Heart left ventricle (tissue), 16 donors: Measurements from ENCODE around the gene PTPRD. TPM values are rescaled to one million over a fixed set of nuclear protein-coding genes. Genes with fewer than 3 reads are reported as not detected.

Experiments used
- ATAC-seq, 4 donors: fragments of 200-7000 bp; cut with Tn5 transposase; one replicate each; pipeline ENCODE4 v1.9.1; 2020 to 2022; ENCODE audit warnings: moderate library complexity in 4 of 4, mild to moderate bottlenecking in 3 of 4, moderate number of reproducible peaks in 1 of 4
- DNase-seq, 5 donors: peaks; one replicate each; pipeline ENCODE4 v3.0.0-alpha.2; 2020
- H3K27ac ChIP-seq, 12 donors: fragments of 200-600 bp; sonication (generic) in 4 of 12; one replicate each; pipeline versions ENCODE4 v1.5.0 to v1.8.0; 2016 to 2022; ENCODE audit warnings: mild to moderate bottlenecking in 2 of 12
- H3K27me3 ChIP-seq, 9 donors: fragments of 200-600 bp; sonication (generic) in 2 of 9; one replicate each; pipeline versions ENCODE4 v1.5.1 to v1.8.0; 2016 to 2022; ENCODE audit warnings: mild to moderate bottlenecking in 3 of 9
- H3K36me3 ChIP-seq, 9 donors: fragments of 200-600 bp; sonication (generic) in 2 of 9; one replicate each; pipeline versions ENCODE4 v1.5.0 to v1.8.0; 2018 to 2022; ENCODE audit warnings: mild to moderate bottlenecking in 2 of 9
- H3K4me1 ChIP-seq, 12 donors: fragments of 200-600 bp; sonication (generic) in 4 of 12; one replicate each; pipeline versions ENCODE4 v1.5.0 to v1.8.0; 2016 to 2022; ENCODE audit warnings: mild to moderate bottlenecking in 3 of 12
- H3K4me3 ChIP-seq, 12 donors: fragments of 200-600 bp; sonication (generic) in 4 of 12; one replicate each; pipeline versions ENCODE4 v1.5.0 to v1.8.0; 2017 to 2022; ENCODE audit warnings: mild to moderate bottlenecking in 9 of 12, moderate library complexity in 4 of 12
- H3K9me3 ChIP-seq, 12 donors: fragments of 200-600 bp; sonication (generic) in 4 of 12; one replicate each; pipeline versions ENCODE4 v1.5.0 to v1.8.0; 2016 to 2022; ENCODE audit warnings: mild to moderate bottlenecking in 1 of 12
- POLR2A ChIP-seq, 2 donors: fragments of 450-650 bp; IDR thresholded peaks; one replicate each; pipeline ENCODE4 v1.6.1; 2017; ENCODE audit warnings: antibody characterized with exemption in 2 of 2, mild to moderate bottlenecking in 2 of 2, moderate library complexity in 2 of 2
- WGBS, 4 donors: extraction: QIAGEN DNeasy Blood & Tissue Kit in 2 of 4; methylation state at CpG; one replicate each; pipeline versions ENCODE4 v1.1.5 to v1.1.7; 2013 to 2018; 5-methylcytosine and 5-hydroxymethylcytosine counted together
- intact Hi-C, 10 donors: fragments of 100-400 bp; cut with DNase I; formaldehyde crosslinking; loops; one replicate each; pipeline versions ENCODE4 v1.11.1 to v1.14.2; 2022
- polyA plus RNA-seq, 2 donors: library from polyadenylated mRNA; stranded (reverse); fragments of 200-250 nt; gene quantifications; one replicate each; pipeline ENCODE4 v1.2.3, GENCODE V29; 2013
- total RNA-seq, 9 donors: library from RNA; depleted of rRNA in 2 of 9; stranded (reverse); fragments of >200 nt in 2 of 9; fragmentation: NEBNext Ultra II Directional in 3 of 9; extraction: Animal tissue kit (Norgen Biotek cat#: 25700) in 3 of 9; gene quantifications; one replicate each; pipeline versions ENCODE4 v1.1.0 to v1.2.4, GENCODE V29; 2016 to 2023
- TF ChIP-seq, protein P1 (sequence below), 12 donors: fragments of 200-600 bp; sonication (generic) in 4 of 12; IDR thresholded peaks; one replicate each; pipeline versions ENCODE4 v1.5.0 to v1.8.0; 2018 to 2022; ENCODE audit warnings: antibody characterized with exemption in 12 of 12, mild to moderate bottlenecking in 5 of 12
- donor health status: ischemic (EF 13 %, LVEDD 7.1; RV severe dilation, severe dysfunction).
- donor health status: healthy with polysubstance abuse.
- donor health status: DM: no; HTN: yes; CAD: no.
- donor health status: DM: no; HTN: no; CAD: no.
- donor health status: ischemic (EF 25% LVEDD 6.9; RV normal size, moderate dysfunction).
- donor health status: ischemic (EF 25% LVEDD 5.7; RV mildly dilated, moderate dysfunction).
- donor health status: healthy.
- donor health status: DM: yes; HTN: yes; CAD: no.
- donor health status: ischemic (EF 35%, LVEDD 5.7; RV mildly dilated, moderate dysfunction).
- donor health status: nonischemic (EF 11% LVEDD 7.7; RV severe dilation, severe dysfunction).
- donor health status: DM: yes; HTN: yes; CAD: no.
- donor health status: PGD.
- donor health status: ischemic (EF 29% LVEDD 5.4; RV normal size, mild dysfunction).
- donor health status: nonischemic (EF 23%, LVEDD 6.1; RV moderate dilation, normal function).

The PTPRD gene
- total and polyA plus RNA-seq, 11 donors = 1.4 to 25.3 (median 15.1) TPM

DNA sequence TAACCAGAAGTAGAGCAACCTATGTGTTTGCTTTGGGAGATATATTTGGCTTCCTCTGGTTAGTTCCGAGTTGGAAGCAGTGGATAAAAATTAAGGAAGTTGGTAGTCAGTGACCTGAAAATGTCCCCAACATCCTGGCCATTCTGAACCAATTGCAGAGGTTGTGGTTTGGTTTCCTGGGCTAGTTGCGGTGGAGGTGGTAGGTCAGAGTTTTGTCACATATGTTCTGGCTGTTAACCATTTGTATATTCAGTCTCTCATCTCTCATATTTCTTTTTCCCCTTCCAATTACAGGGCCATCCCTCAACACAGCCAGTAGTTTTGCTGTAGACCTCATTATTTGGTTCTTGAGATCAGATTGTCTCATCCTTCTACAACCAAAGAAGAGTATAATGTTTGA, 1026.9 kb downstream of the PTPRD start:
- Histone ChIP-seq H3K27me3 (no peaks in the 10 kb centered on the region), H3K4me3 (no peak overlapping the region), H3K9me3 (peaks cover 0 to 1% (median 0%) of the 10 kb centered on the region in 12 donors), H3K36me3 (no peaks in the 10 kb centered on the region), H3K27ac (no peak overlapping the region), H3K4me1 (no peaks in the 10 kb centered on the region)
- no peak for DNase-seq
- intact Hi-C loops = no loop called here
- ATAC-seq = no peak
- TF ChIP-seq, protein P1, sequence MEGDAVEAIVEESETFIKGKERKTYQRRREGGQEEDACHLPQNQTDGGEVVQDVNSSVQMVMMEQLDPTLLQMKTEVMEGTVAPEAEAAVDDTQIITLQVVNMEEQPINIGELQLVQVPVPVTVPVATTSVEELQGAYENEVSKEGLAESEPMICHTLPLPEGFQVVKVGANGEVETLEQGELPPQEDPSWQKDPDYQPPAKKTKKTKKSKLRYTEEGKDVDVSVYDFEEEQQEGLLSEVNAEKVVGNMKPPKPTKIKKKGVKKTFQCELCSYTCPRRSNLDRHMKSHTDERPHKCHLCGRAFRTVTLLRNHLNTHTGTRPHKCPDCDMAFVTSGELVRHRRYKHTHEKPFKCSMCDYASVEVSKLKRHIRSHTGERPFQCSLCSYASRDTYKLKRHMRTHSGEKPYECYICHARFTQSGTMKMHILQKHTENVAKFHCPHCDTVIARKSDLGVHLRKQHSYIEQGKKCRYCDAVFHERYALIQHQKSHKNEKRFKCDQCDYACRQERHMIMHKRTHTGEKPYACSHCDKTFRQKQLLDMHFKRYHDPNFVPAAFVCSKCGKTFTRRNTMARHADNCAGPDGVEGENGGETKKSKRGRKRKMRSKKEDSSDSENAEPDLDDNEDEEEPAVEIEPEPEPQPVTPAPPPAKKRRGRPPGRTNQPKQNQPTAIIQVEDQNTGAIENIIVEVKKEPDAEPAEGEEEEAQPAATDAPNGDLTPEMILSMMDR (IDR thresholded peaks at IDR 0.05) = no peak
- no peak for TF ChIP-seq POLR2A (IDR thresholded peaks at IDR 0.05)
- WGBS, 4 donors = 53 to 68% (median 62%) methylated on average over 2 of the region's 2 CpGs

DNA sequence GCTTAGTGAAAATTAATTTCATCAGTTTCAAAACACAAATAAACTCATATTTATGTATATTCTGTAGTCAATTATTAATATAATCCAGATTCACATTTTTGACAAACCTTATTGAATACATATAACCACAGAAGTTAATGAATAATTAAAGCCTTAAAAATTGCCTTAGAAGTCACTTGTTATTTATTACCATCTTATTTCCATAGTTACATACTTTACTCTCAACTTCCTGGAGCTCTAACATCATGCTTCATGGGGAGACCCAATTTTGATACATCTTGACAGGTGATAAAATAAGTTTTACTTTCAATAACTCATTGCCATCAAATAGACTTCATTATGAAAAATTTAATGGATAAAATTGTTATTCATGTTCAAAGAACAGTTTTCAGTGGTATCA, 1038.7 kb downstream of the PTPRD start:
- ATAC-seq = no peak
- H3K4me1 ChIP-seq = no peaks in the 10 kb centered on the region
- H3K27me3 ChIP-seq = no peaks in the 10 kb centered on the region
- no peak overlapping the region for H3K4me3 ChIP-seq
- no peaks in the 10 kb centered on the region for H3K9me3 ChIP-seq
- TF ChIP-seq POLR2A (IDR thresholded peaks at IDR 0.05) = no peak
- TF ChIP-seq, protein P1 (IDR thresholded peaks at IDR 0.05) = no peak
- H3K36me3 ChIP-seq = no peaks in the 10 kb centered on the region
- no peak overlapping the region for H3K27ac ChIP-seq
- DNase-seq = no peak
- intact Hi-C loops = no loop called here

DNA sequence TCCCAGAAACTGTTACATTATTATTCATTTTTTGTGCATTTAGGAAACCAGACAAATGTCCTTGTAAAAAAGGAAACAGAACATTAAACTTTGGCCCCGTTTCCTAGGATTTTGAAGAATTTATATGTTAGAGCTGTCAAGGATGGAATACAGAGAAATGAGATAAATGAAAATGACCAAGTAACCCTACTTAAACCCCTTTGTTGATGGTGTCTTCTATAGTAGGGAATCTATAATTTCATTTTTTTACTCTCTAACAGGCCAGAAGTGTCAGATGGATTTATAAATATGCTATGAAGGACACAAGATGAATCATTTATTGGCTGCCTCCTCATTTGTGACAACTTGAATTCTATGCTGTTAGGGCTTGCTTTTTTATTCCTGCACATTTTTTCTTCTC, 1047.1 kb downstream of the PTPRD start:
- 55 to 77% (median 60%) methylated on average over 1 of the region's 1 CpG for WGBS, 4 donors
- Histone ChIP-seq H3K9me3 (no peaks in the 10 kb centered on the region), H3K27me3 (no peaks in the 10 kb centered on the region), H3K4me3 (no peak overlapping the region), H3K36me3 (no peaks in the 10 kb centered on the region), H3K4me1 (no peaks in the 10 kb centered on the region), H3K27ac (no peak overlapping the region)
- TF ChIP-seq, protein P1 (IDR thresholded peaks at IDR 0.05) = no peak
- TF ChIP-seq POLR2A (IDR thresholded peaks at IDR 0.05) = no peak
- intact Hi-C loops = no loop called here
- DNase-seq (no peak), ATAC-seq (no peak)

DNA sequence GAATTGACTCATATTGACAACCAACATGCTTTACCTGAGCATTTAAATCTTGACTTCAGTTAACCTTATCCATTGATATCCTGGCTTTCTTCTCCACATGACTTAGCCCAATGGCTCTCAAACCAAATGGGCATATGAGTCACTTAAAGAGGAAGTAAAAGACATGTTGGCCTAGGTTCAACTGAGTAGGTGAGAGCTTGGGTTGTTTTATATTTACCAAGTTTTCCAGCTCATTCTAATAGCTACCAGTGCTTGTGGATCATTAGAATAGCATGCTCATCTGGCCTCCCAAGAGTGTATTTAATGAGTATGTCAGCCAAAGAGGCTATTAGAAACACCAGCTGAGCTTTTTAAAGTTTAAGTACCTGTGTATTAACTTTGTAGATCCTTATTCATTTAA, 1049.0 kb downstream of the PTPRD start:
- Histone ChIP-seq H3K9me3 (no peaks in the 10 kb centered on the region), H3K4me1 (no peaks in the 10 kb centered on the region), H3K4me3 (no peak overlapping the region), H3K27ac (no peak overlapping the region), H3K27me3 (no peaks in the 10 kb centered on the region), H3K36me3 (no peaks in the 10 kb centered on the region)
- ATAC-seq (no peak), DNase-seq (no peak)
- intact Hi-C loops = no loop called here
- TF ChIP-seq, protein P1 (IDR thresholded peaks at IDR 0.05) = no peak
- TF ChIP-seq POLR2A (IDR thresholded peaks at IDR 0.05) = no peak
